Measurements from ENCODE around the gene ZNF407. TPM values are rescaled to one million over a fixed set of nuclear protein-coding genes. Genes with fewer than 3 reads are reported as not detected.

ZNF407 gene
- total and polyA plus RNA-seq, 4 donors = 1.3 to 21.1 (median 9.5) TPM

DNA sequence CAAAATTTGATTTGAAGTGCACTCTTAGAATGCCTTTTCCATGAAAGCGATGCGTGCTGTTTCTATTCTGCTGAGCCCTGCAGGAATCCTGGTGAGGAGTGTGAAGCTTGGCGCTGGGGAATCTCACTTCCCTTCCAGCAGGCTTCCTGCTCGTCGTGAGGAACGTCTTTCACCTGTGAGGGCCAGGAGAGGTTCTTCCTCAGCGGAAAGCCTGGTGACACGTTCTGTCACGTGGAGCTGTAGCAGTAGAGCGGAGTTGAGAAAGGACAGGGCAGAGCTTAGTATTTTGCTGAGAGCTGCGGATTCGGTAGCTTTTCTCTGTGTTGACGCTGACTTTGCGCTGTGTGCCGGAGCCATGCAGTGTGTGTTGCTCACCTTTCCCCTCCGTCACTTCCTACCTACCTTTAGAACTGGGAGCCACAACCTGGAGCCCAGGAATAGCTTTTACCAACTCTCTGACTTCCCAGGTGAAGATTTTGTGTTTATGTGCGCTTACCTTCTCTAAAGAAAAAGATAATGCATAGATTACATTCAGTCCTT, 316.5 kb downstream of the ZNF407 start:
- H3K4me1 ChIP-seq (ENCODE audit: control insufficient read depth in 1 of 2, insufficient read depth in 2 of 2, low read length in 2 of 2) = no peaks in the 10 kb centered on the region
- no peak for ATAC-seq (ENCODE audit: low FRiP score)
- H3K4me3 ChIP-seq (ENCODE audit: low read length in 2 of 2) = no peak overlapping the region
- no peaks in the 10 kb centered on the region for H3K9me3 ChIP-seq (ENCODE audit: control insufficient read depth, low read length)
- 83 to 86% methylated on average over 17 of the region's 17 CpGs for WGBS, 2 donors
- no peak overlapping the region for H3K27ac ChIP-seq (ENCODE audit: low read depth in 1 of 2, low read length in 2 of 2)
- intact Hi-C loops (cut with DNase I) = no loop called here
- H3K36me3 ChIP-seq (ENCODE audit: control insufficient read depth in 1 of 2, insufficient read depth in 2 of 2, low read length in 1 of 2) = no peaks in the 10 kb centered on the region
- no peak for DNase-seq
- no peaks in the 10 kb centered on the region for H3K27me3 ChIP-seq (ENCODE audit: control insufficient read depth in 1 of 2, insufficient read depth in 2 of 2, low read length in 1 of 2)

GRCh38 chr18:74914648-74915047, 317.0 kb downstream of the ZNF407 start:
- Histone ChIP-seq H3K36me3 (ENCODE audit: control insufficient read depth in 1 of 2, insufficient read depth in 2 of 2, low read length in 1 of 2) (no peaks in the 10 kb centered on the region), H3K27me3 (ENCODE audit: control insufficient read depth in 1 of 2, insufficient read depth in 2 of 2, low read length in 1 of 2) (no peaks in the 10 kb centered on the region), H3K27ac (ENCODE audit: low read depth in 1 of 2, low read length in 2 of 2) (no peak overlapping the region), H3K4me3 (ENCODE audit: low read length in 2 of 2) (no peak overlapping the region), H3K9me3 (ENCODE audit: control insufficient read depth, low read length) (no peaks in the 10 kb centered on the region), H3K4me1 (ENCODE audit: control insufficient read depth in 1 of 2, insufficient read depth in 2 of 2, low read length in 2 of 2) (no peaks in the 10 kb centered on the region)
- ATAC-seq (ENCODE audit: low FRiP score) (no peak), DNase-seq (no peak)
- WGBS, 2 donors = 68 to 83% methylated on average over 2 of the region's 2 CpGs
- intact Hi-C loops (cut with DNase I) = no loop called here

- Histone ChIP-seq H3K9me3 (ENCODE audit: control insufficient read depth, low read length) (no peaks in the 10 kb centered on the region), H3K36me3 (ENCODE audit: control insufficient read depth in 1 of 2, insufficient read depth in 2 of 2, low read length in 1 of 2) (no peaks in the 10 kb centered on the region), H3K27me3 (ENCODE audit: control insufficient read depth in 1 of 2, insufficient read depth in 2 of 2, low read length in 1 of 2) (no peaks in the 10 kb centered on the region), H3K4me3 (ENCODE audit: low read length in 2 of 2) (no peak overlapping the region), H3K27ac (ENCODE audit: low read depth in 1 of 2, low read length in 2 of 2) (no peak overlapping the region), H3K4me1 (ENCODE audit: control insufficient read depth in 1 of 2, insufficient read depth in 2 of 2, low read length in 2 of 2) (no peaks in the 10 kb centered on the region)
- 81% methylated on average over 5 of the region's 5 CpGs for WGBS, 2 donors
- intact Hi-C loops (cut with DNase I) = no loop called here
- ATAC-seq (ENCODE audit: low FRiP score) = no peak
- DNase-seq = no peak
Measured at GRCh38 chr18:74916773-74917393, 319.2 kb downstream of the ZNF407 start.

DNA sequence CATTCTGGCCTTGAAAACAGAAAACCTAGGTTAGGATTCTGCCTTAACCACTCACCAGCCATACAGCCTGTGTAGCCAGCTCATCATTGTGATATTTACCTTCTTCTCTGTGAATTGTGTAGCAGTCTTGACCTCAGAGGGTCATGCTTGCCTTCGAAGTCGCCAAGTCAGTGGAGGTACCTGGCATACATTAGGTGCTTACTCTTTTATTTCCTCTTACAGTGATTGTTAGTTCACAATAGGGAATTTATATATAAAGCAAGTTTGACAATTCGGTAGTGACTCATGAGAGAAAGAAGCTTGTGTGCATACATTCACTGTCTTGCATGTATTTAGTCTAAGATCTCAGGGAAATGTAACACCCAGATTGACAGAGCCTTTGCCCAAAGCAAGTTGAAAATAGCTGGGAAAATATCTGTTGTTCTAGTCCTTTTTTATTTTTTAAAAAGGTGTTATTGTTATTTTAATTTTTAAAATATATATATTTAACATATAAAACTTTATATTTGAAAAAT, 320.7 kb downstream of the ZNF407 start:
- Histone ChIP-seq H3K4me3 (ENCODE audit: low read length in 2 of 2) (no peak overlapping the region), H3K9me3 (ENCODE audit: control insufficient read depth, low read length) (no peaks in the 10 kb centered on the region), H3K27me3 (ENCODE audit: control insufficient read depth in 1 of 2, insufficient read depth in 2 of 2, low read length in 1 of 2) (no peaks in the 10 kb centered on the region), H3K27ac (ENCODE audit: low read depth in 1 of 2, low read length in 2 of 2) (no peak overlapping the region), H3K36me3 (ENCODE audit: control insufficient read depth in 1 of 2, insufficient read depth in 2 of 2, low read length in 1 of 2) (no peaks in the 10 kb centered on the region), H3K4me1 (ENCODE audit: control insufficient read depth in 1 of 2, insufficient read depth in 2 of 2, low read length in 2 of 2) (no peaks in the 10 kb centered on the region)
- DNase-seq (no peak), ATAC-seq (ENCODE audit: low FRiP score) (no peak)
- intact Hi-C loops (cut with DNase I) = no loop called here
- WGBS, 2 donors = 79 to 83% methylated on average over 3 of the region's 3 CpGs

- DNase-seq = no peak
- H3K4me1 ChIP-seq (ENCODE audit: control insufficient read depth in 1 of 2, insufficient read depth in 2 of 2, low read length in 2 of 2) = no peaks in the 10 kb centered on the region
- no peaks in the 10 kb centered on the region for H3K36me3 ChIP-seq (ENCODE audit: control insufficient read depth in 1 of 2, insufficient read depth in 2 of 2, low read length in 1 of 2)
- H3K9me3 ChIP-seq (ENCODE audit: control insufficient read depth, low read length) = no peaks in the 10 kb centered on the region
- no peak overlapping the region for H3K4me3 ChIP-seq (ENCODE audit: low read length in 2 of 2)
- H3K27me3 ChIP-seq (ENCODE audit: control insufficient read depth in 1 of 2, insufficient read depth in 2 of 2, low read length in 1 of 2) = no peaks in the 10 kb centered on the region
- intact Hi-C loops (cut with DNase I) = no loop called here
- WGBS, 2 donors = 90 to 92% methylated on average over 13 of the region's 13 CpGs
- no peak for ATAC-seq (ENCODE audit: low FRiP score)
- H3K27ac ChIP-seq (ENCODE audit: low read depth in 1 of 2, low read length in 2 of 2) = no peak overlapping the region
Measured at GRCh38 chr18:74921057-74921820, 323.6 kb downstream of the ZNF407 start.

GRCh38 chr18:74926051-74926450, 328.4 kb downstream of the ZNF407 start:
- ATAC-seq (ENCODE audit: low FRiP score) = no peak
- H3K36me3 ChIP-seq (ENCODE audit: control insufficient read depth in 1 of 2, insufficient read depth in 2 of 2, low read length in 1 of 2) = no peaks in the 10 kb centered on the region
- WGBS, 2 donors = 47 to 63% methylated on average over 2 of the region's 2 CpGs
- intact Hi-C loops (cut with DNase I) = no loop called here
- no peaks in the 10 kb centered on the region for H3K9me3 ChIP-seq (ENCODE audit: control insufficient read depth, low read length)
- H3K4me3 ChIP-seq (ENCODE audit: low read length in 2 of 2) = no peak overlapping the region
- no peaks in the 10 kb centered on the region for H3K4me1 ChIP-seq (ENCODE audit: control insufficient read depth in 1 of 2, insufficient read depth in 2 of 2, low read length in 2 of 2)
- DNase-seq = no peak
- H3K27me3 ChIP-seq (ENCODE audit: control insufficient read depth in 1 of 2, insufficient read depth in 2 of 2, low read length in 1 of 2) = no peaks in the 10 kb centered on the region
- no peak overlapping the region for H3K27ac ChIP-seq (ENCODE audit: low read depth in 1 of 2, low read length in 2 of 2)

GRCh38 chr18:74928194-74928968, 330.7 kb downstream of the ZNF407 start:
- intact Hi-C loops (cut with DNase I) = no loop called here
- Histone ChIP-seq H3K4me1 (ENCODE audit: control insufficient read depth in 1 of 2, insufficient read depth in 2 of 2, low read length in 2 of 2) (no peaks in the 10 kb centered on the region), H3K9me3 (ENCODE audit: control insufficient read depth, low read length) (no peaks in the 10 kb centered on the region), H3K36me3 (ENCODE audit: control insufficient read depth in 1 of 2, insufficient read depth in 2 of 2, low read length in 1 of 2) (peaks cover 0 to 1% of the 10 kb centered on the region in 2 donors), H3K27me3 (ENCODE audit: control insufficient read depth in 1 of 2, insufficient read depth in 2 of 2, low read length in 1 of 2) (no peaks in the 10 kb centered on the region), H3K27ac (ENCODE audit: low read depth in 1 of 2, low read length in 2 of 2) (no peak overlapping the region), H3K4me3 (ENCODE audit: low read length in 2 of 2) (no peak overlapping the region)
- ATAC-seq (ENCODE audit: low FRiP score) (no peak), DNase-seq (no peak)
- WGBS, 2 donors = 96 to 98% methylated on average over 4 of the region's 4 CpGs

DNA sequence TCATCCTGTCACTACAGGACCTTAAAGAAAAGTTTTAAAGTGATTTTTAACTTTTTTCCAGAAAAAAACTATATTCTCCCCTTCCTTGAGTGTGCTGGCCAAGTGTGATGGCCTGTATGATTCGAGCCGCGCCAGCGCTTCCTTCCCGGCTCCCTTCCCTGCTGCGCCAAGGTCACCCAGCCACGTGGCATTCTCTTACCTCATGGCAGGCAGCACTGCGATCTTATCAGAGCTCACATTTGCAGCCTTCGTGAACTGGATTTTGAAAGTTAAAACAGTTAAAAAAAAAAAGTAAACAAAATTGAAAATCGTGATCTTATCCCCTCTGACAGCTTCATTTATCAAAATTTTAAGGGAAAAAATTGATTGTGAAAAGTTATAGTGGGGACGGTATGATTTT, 331.4 kb downstream of the ZNF407 start:
- 82 to 83% methylated on average over 11 of the region's 11 CpGs for WGBS, 2 donors
- H3K27me3 ChIP-seq (ENCODE audit: control insufficient read depth in 1 of 2, insufficient read depth in 2 of 2, low read length in 1 of 2) = no peaks in the 10 kb centered on the region
- intact Hi-C loops (cut with DNase I) = no loop called here
- H3K4me3 ChIP-seq (ENCODE audit: low read length in 2 of 2) = no peak overlapping the region
- H3K9me3 ChIP-seq (ENCODE audit: control insufficient read depth, low read length) = no peaks in the 10 kb centered on the region
- DNase-seq (no peak), ATAC-seq (ENCODE audit: low FRiP score) (no peak)
- no peaks in the 10 kb centered on the region for H3K4me1 ChIP-seq (ENCODE audit: control insufficient read depth in 1 of 2, insufficient read depth in 2 of 2, low read length in 2 of 2)
- no peak overlapping the region for H3K27ac ChIP-seq (ENCODE audit: low read depth in 1 of 2, low read length in 2 of 2)
- H3K36me3 ChIP-seq (ENCODE audit: control insufficient read depth in 1 of 2, insufficient read depth in 2 of 2, low read length in 1 of 2) = peaks cover 0 to 1% of the 10 kb centered on the region in 2 donors

Measured in aorta (tissue), 5 donors.